Upper lobe of left lung (tissue), 4 donors: ENCODE data around the gene LRGUK.

Source experiments
- POLR2A ChIP-seq, 4 donors: fragments of 450-650 bp; IDR thresholded peaks; one replicate each; pipeline ENCODE4 v1.5.1; 2016 to 2017; ENCODE audit warnings: antibody characterized with exemption in 4 of 4, mild to moderate bottlenecking in 2 of 4
- TF ChIP-seq, protein P1 (sequence below), 6 experiments: fragments of 450-650 bp in 4 of 6; fragments of 200-600 bp in 2 of 6; sonication (generic) in 2 of 6; IDR thresholded peaks; one replicate each; pipeline ENCODE4 v1.5.1; 2016 to 2019; ENCODE audit warnings: antibody characterized with exemption in 6 of 6

DNA sequence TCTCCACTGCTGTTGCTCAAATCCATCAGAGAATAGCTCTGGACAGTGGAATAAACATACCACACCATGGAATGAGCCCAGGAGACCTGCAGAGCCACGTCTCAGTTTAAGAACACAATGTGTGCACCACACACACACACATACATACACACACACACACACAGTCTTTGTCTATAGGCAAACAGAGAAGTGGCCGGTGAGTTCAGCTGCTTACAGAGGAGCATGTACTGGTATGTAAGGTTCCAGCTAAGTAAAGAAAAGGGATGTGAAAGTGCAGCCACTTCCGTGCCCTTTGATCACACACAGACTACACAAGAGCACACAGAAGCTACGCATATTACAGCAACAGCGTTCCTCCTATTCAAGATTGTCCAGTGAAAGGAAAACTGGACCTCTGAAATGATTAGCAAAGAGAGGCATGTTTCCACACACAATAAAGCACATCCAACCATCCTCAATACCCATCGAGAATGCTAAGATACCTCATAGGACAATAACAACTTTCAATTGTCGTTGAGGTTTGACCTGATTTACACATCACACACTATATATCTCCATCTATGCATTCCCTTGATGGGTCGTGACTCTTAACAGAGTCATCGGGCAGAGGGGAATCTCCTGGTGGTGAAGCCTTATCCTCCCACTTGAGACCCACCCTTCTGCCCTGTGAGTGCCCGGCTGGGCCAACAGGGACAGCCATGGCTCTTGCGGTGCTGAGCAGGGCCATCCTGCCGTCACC lies 166.0 kb downstream of the LRGUK start:
- TF ChIP-seq, protein P1, sequence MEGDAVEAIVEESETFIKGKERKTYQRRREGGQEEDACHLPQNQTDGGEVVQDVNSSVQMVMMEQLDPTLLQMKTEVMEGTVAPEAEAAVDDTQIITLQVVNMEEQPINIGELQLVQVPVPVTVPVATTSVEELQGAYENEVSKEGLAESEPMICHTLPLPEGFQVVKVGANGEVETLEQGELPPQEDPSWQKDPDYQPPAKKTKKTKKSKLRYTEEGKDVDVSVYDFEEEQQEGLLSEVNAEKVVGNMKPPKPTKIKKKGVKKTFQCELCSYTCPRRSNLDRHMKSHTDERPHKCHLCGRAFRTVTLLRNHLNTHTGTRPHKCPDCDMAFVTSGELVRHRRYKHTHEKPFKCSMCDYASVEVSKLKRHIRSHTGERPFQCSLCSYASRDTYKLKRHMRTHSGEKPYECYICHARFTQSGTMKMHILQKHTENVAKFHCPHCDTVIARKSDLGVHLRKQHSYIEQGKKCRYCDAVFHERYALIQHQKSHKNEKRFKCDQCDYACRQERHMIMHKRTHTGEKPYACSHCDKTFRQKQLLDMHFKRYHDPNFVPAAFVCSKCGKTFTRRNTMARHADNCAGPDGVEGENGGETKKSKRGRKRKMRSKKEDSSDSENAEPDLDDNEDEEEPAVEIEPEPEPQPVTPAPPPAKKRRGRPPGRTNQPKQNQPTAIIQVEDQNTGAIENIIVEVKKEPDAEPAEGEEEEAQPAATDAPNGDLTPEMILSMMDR (IDR thresholded peaks at IDR 0.05), result no peak
- no peak for TF ChIP-seq POLR2A (IDR thresholded peaks at IDR 0.05)
